Measurements from ENCODE around the gene E4F1. TPM values are rescaled to one million over a fixed set of nuclear protein-coding genes. Genes with fewer than 3 reads are reported as not detected.

Gene E4F1
- total and polyA plus RNA-seq, 2 of the 8 experiments (the other 6 are each of a cell fraction or from before 2014, with no cell fraction given): 22.2 to 27.0 TPM

DNA sequence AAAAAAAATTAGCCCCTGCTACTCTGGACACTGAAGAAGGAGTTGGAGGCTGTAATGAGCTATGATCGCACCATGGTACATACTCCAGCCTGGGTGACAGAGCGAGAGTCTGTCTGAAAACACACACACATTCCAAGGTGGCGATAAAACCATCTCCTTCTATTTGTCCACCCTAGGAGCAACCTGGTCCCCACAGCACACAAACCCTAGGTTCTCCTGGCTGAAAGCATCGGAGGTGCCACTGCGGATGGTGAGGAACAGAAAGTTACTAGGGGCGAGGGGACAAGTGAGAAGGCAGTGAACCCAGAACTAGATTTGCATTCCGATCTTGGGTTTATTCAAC, 29.4 kb downstream of the E4F1 start:
- Histone ChIP-seq H4K20me1 (replicated peaks in 1 of 2; ENCODE audit: control insufficient read depth in 1 of 2, insufficient read depth in 2 of 2, low read length in 2 of 2) (peaks cover 15 to 18% of the 10 kb centered on the region in 2 experiments), H3K79me1 (ENCODE audit: low read depth, low read length) (peaks cover 8% of the 10 kb centered on the region; the same call in 1 of the 2 replicates), H3K9me3 (ENCODE audit: insufficient read depth in 2 of 2, low read depth in 1 of 2, low read length in 1 of 2) (no peaks in the 10 kb centered on the region), H2BK15ac (ENCODE audit: low read length) (no peak overlapping the region), H4K91ac (replicated peaks; ENCODE audit: insufficient read length, low read length) (no peak overlapping the region), H2BK5ac (ENCODE audit: low read depth, low read length) (no peak overlapping the region; the same call in 1 of the 2 replicates), H2BK20ac (ENCODE audit: low read length) (no peak overlapping the region), H2BK120ac (replicated peaks; ENCODE audit: low read depth, low read length) (no peak overlapping the region), H3K27me3 (replicated peaks in 1 of 4; ENCODE audit: control insufficient read depth in 3 of 4, extremely low read depth in 1 of 4, insufficient read depth in 3 of 4, low read length in 3 of 4) (no peaks in the 10 kb centered on the region), H3K36me3 (ENCODE audit: control insufficient read depth in 2 of 4, insufficient read depth in 4 of 4, low read length in 3 of 4) (peaks cover 25 to 55% (median 43%) of the 10 kb centered on the region in 4 experiments), H3K14ac (ENCODE audit: insufficient read length) (no peak overlapping the region), H3K4ac (replicated peaks; ENCODE audit: insufficient read length, low read depth, low read length) (no peak overlapping the region), H3K23me2 (ENCODE audit: low read depth, low read length) (peaks cover 5% of the 10 kb centered on the region; the same call in 1 of the 2 replicates), H4K8ac (ENCODE audit: extremely low read depth, insufficient read depth, low read length) (no peak overlapping the region), H3K4me3 (ENCODE audit: extremely low read depth in 1 of 4, insufficient read depth in 2 of 4, low read depth in 3 of 4, low read length in 4 of 4) (no peak overlapping the region), H3K4me1 (replicated peaks in 1 of 4; ENCODE audit: control insufficient read depth in 3 of 4, insufficient read depth in 4 of 4, low read length in 3 of 4) (peaks cover 4 to 6% (median 5%) of the 10 kb centered on the region in 4 experiments; a peak in 6 of 7 replicates), H3K4me2 (ENCODE audit: insufficient read depth in 1 of 2, low read depth in 2 of 2, low read length in 2 of 2) (no peak overlapping the region; a peak in 1 of 4 replicates), H2AFZ (ENCODE audit: low read length) (no peak overlapping the region), H3K79me2 (ENCODE audit: control insufficient read depth in 1 of 2, insufficient read depth in 2 of 2, low read length in 2 of 2) (peaks cover 0 to 28% of the 10 kb centered on the region in 2 experiments; a peak in 2 of 4 replicates), H2AK5ac (ENCODE audit: low read depth, low read length) (no peak overlapping the region), H2BK12ac (ENCODE audit: low read depth, low read length) (no peak overlapping the region), H3K18ac (ENCODE audit: extremely low read depth, low read length) (no peak overlapping the region), H3K9ac (replicated peaks in 1 of 4; ENCODE audit: extremely low read depth in 1 of 4, low read depth in 3 of 4, low read length in 3 of 4) (no peak overlapping the region), H4K5ac (ENCODE audit: insufficient read length, low read depth, low read length) (no peak overlapping the region), H3K23ac (ENCODE audit: insufficient read length) (no peak overlapping the region), H3K56ac (replicated peaks; ENCODE audit: insufficient read length, low read depth, low read length) (no peak overlapping the region), H3K27ac (ENCODE audit: low read depth, low read length) (no peak overlapping the region)
- 94% methylated on average over 7 of the region's 7 CpGs; no CpG with 5 or more reads in 1 of the 2 experiments for WGBS, 2 experiments (ENCODE audit: extremely low coverage in 1 of 2, insufficient coverage in 1 of 2, insufficient read length in 1 of 2, insufficient replicate concordance in 2 of 2, low coverage in 1 of 2, low lambda C conversion rate in 2 of 2, missing lambda C conversion rate in 1 of 2)
- TF ChIP-seq POLR2A (IDR thresholded peaks at IDR 0.05; ENCODE audit: control extremely low read depth in 1 of 2, low read depth in 2 of 2, low read length in 2 of 2) (peak in 1 of 2 experiments; percentile 37; a peak in 1 of 3 replicates), SAP30 (IDR thresholded peaks at IDR 0.05; ENCODE audit: insufficient read depth, insufficient replicate concordance, low read length) (no peak)
- POLR2A ChIA-PET (ENCODE audit: partially characterized antibody): interaction anchor here (0.6 to 13.9 kb wide), 18 partner anchors 13 to 207 kb away, joined by 3 to 228 read pairs (median 6); partner anchors contain the start of genes DNASE1L2, E4F1, RAB26 and RNPS1
- DNase-seq (ENCODE audit: low read depth in 1 of 2, low spot score in 2 of 2): no peak
- FAIRE-seq: no peak
- CTCF ChIA-PET (ENCODE audit: partially characterized antibody): interaction anchor here (1.0 to 2.6 kb wide), 9 partner anchors 10 to 175 kb away, joined by 3 to 26 read pairs (median 6); no protein-coding TSS in a partner anchor
